ENCODE results near the gene BRD3. TPM values are rescaled to one million over a fixed set of nuclear protein-coding genes. Genes with fewer than 3 reads are reported as not detected.

BRD3 gene
- total and polyA plus RNA-seq, 2 of the 8 experiments (the other 6 are each of a cell fraction or from before 2014, with no cell fraction given), result 31.0 to 82.7 TPM

DNA sequence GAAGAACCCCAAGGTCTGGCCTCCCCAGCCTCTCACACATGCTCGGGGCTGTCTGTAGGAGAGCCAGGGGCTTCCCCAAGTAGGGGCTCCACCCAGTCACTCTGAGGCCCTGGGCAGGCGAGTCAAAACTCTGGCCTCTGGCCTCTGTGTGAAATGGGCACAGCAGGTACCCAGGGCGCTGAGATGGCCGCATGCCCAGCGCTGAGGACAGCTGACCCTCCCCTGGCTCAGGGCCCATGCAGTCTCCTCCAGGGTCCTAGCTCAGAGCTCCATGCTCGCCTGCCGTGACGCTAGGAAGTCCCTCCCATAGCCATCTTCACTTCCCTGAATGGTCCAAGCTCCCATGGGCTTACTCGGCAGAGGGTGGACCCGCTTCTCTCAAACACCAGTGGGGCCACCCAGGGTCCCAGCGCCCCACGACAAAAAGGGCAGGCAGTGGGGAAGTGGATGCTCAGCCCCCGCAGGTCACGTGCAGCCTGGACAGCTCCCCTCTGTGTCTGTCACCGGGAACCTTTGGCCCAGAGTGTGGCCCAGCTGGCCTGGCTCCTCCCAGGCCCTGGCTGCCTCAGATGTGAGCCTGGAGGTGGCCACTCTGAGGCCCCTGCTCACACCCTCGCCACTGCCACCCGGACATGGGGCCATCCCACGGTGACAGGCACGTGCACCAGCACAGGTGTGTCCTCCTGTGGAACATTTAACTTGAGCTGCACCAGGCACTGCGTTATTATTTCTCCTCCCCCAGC lies 63.5 kb downstream of the BRD3 start:
- H2BK12ac ChIP-seq (ENCODE audit: low read depth, low read length), result no peak overlapping the region
- no peak overlapping the region for H4K91ac ChIP-seq (replicated peaks; ENCODE audit: insufficient read length, low read length)
- H3K9me3 ChIP-seq (ENCODE audit: insufficient read depth in 2 of 2, low read depth in 1 of 2, low read length in 1 of 2), result no peaks in the 10 kb centered on the region
- DNase-seq (ENCODE audit: low read depth in 1 of 2, low spot score in 2 of 2) (no peak), FAIRE-seq (no peak)
- H3K18ac ChIP-seq (ENCODE audit: extremely low read depth, low read length), result no peak overlapping the region
- no peak overlapping the region for H2AK5ac ChIP-seq (ENCODE audit: low read depth, low read length)
- ChIA-PET CTCF (ENCODE audit: partially characterized antibody) (interaction anchor here (1.6 to 5.6 kb wide), 5 partner anchors 9 to 222 kb away, joined by 3 to 36 read pairs (median 6); no protein-coding TSS in a partner anchor), POLR2A (ENCODE audit: partially characterized antibody) (no interaction called here)
- no peaks in the 10 kb centered on the region for H3K79me1 ChIP-seq (ENCODE audit: low read depth, low read length)
- H3K79me2 ChIP-seq (ENCODE audit: control insufficient read depth in 1 of 2, insufficient read depth in 2 of 2, low read length in 2 of 2), result no peaks in the 10 kb centered on the region
- no peak overlapping the region for H3K14ac ChIP-seq (ENCODE audit: insufficient read length)
- no peak overlapping the region for H2AFZ ChIP-seq (ENCODE audit: low read length)
- peak overlapping the region; percentile 51; the same call in 1 of the 2 replicates for H4K8ac ChIP-seq (ENCODE audit: extremely low read depth, insufficient read depth, low read length)
- WGBS, 2 experiments (ENCODE audit: extremely low coverage in 1 of 2, insufficient coverage in 1 of 2, insufficient read length in 1 of 2, insufficient replicate concordance in 2 of 2, low coverage in 1 of 2, low lambda C conversion rate in 2 of 2, missing lambda C conversion rate in 1 of 2), result 83% methylated on average over 17 of the region's 20 CpGs; no CpG with 5 or more reads in 1 of the 2 experiments
- no peak overlapping the region for H2BK5ac ChIP-seq (ENCODE audit: low read depth, low read length)
- H3K27me3 ChIP-seq (replicated peaks in 1 of 4; ENCODE audit: control insufficient read depth in 3 of 4, extremely low read depth in 1 of 4, insufficient read depth in 3 of 4, low read length in 3 of 4), result peaks cover 0 to 2% (median 0%) of the 10 kb centered on the region in 4 experiments; a peak in 1 of 7 replicates
- H3K56ac ChIP-seq (replicated peaks; ENCODE audit: insufficient read length, low read depth, low read length), result no peak overlapping the region
- no peak overlapping the region for H2BK120ac ChIP-seq (replicated peaks; ENCODE audit: low read depth, low read length)
- no peak overlapping the region for H3K27ac ChIP-seq (ENCODE audit: low read depth, low read length)
- no peak overlapping the region for H2BK15ac ChIP-seq (ENCODE audit: low read length)
- peaks cover 0 to 3% of the 10 kb centered on the region in 2 experiments for H4K20me1 ChIP-seq (replicated peaks in 1 of 2; ENCODE audit: control insufficient read depth in 1 of 2, insufficient read depth in 2 of 2, low read length in 2 of 2)
- no peak overlapping the region for H2BK20ac ChIP-seq (ENCODE audit: low read length)
- H3K36me3 ChIP-seq (ENCODE audit: control insufficient read depth in 2 of 4, insufficient read depth in 4 of 4, low read length in 3 of 4), result no peaks in the 10 kb centered on the region
- peaks cover 5% of the 10 kb centered on the region; the same call in 1 of the 2 replicates for H3K23me2 ChIP-seq (ENCODE audit: low read depth, low read length)
- no peak overlapping the region for H3K4ac ChIP-seq (replicated peaks; ENCODE audit: insufficient read length, low read depth, low read length)
- H4K5ac ChIP-seq (ENCODE audit: insufficient read length, low read depth, low read length), result no peak overlapping the region
- no peak overlapping the region for H3K4me2 ChIP-seq (ENCODE audit: insufficient read depth in 1 of 2, low read depth in 2 of 2, low read length in 2 of 2)
- no peak overlapping the region for H3K9ac ChIP-seq (replicated peaks in 1 of 4; ENCODE audit: extremely low read depth in 1 of 4, low read depth in 3 of 4, low read length in 3 of 4)
- H3K4me3 ChIP-seq (ENCODE audit: extremely low read depth in 1 of 4, insufficient read depth in 2 of 4, low read depth in 3 of 4, low read length in 4 of 4), result no peak overlapping the region
- TF ChIP-seq RFX5 (IDR thresholded peaks at IDR 0.05; ENCODE audit: borderline replicate concordance, low read depth, low read length) (no peak), SP1 (IDR thresholded peaks at IDR 0.05; ENCODE audit: low read depth, low read length) (no peak), SP4 (IDR thresholded peaks at IDR 0.05; ENCODE audit: low read length) (no peak), EGR1 (IDR thresholded peaks at IDR 0.05; ENCODE audit: borderline replicate concordance, low read depth, low read length) (no peak), BACH1 (IDR thresholded peaks at IDR 0.05; ENCODE audit: low read length) (no peak), POLR2AphosphoS5 (IDR thresholded peaks at IDR 0.05; ENCODE audit: low read depth, low read length) (no peak)
- TF ChIP-seq, protein P1, sequence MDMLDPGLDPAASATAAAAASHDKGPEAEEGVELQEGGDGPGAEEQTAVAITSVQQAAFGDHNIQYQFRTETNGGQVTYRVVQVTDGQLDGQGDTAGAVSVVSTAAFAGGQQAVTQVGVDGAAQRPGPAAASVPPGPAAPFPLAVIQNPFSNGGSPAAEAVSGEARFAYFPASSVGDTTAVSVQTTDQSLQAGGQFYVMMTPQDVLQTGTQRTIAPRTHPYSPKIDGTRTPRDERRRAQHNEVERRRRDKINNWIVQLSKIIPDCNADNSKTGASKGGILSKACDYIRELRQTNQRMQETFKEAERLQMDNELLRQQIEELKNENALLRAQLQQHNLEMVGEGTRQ (IDR thresholded peaks at IDR 0.05; ENCODE audit: low read length), result no peak
- H3K4me1 ChIP-seq (replicated peaks in 1 of 4; ENCODE audit: control insufficient read depth in 3 of 4, insufficient read depth in 4 of 4, low read length in 3 of 4), result no peaks in the 10 kb centered on the region
- no peak overlapping the region for H3K23ac ChIP-seq (ENCODE audit: insufficient read length)
